ENCODE data around the gene CHDH.

Gene CHDH

GRCh38 chr3:53833053-53833645 is 13.1 kb downstream of the CHDH start:
- no peak overlapping the region for H3K27ac Mint-ChIP-seq
- H3K4me1 Mint-ChIP-seq: no peaks in the 10 kb centered on the region
- H3K27me3 Mint-ChIP-seq (ENCODE audit: low read depth): no peaks in the 10 kb centered on the region
- H3K9me3 Mint-ChIP-seq: no peaks in the 10 kb centered on the region
- no peak overlapping the region for H3K4me3 Mint-ChIP-seq
- no peaks in the 10 kb centered on the region for H3K36me3 Mint-ChIP-seq (ENCODE audit: low read depth)
- TF ChIP-seq, protein P1, sequence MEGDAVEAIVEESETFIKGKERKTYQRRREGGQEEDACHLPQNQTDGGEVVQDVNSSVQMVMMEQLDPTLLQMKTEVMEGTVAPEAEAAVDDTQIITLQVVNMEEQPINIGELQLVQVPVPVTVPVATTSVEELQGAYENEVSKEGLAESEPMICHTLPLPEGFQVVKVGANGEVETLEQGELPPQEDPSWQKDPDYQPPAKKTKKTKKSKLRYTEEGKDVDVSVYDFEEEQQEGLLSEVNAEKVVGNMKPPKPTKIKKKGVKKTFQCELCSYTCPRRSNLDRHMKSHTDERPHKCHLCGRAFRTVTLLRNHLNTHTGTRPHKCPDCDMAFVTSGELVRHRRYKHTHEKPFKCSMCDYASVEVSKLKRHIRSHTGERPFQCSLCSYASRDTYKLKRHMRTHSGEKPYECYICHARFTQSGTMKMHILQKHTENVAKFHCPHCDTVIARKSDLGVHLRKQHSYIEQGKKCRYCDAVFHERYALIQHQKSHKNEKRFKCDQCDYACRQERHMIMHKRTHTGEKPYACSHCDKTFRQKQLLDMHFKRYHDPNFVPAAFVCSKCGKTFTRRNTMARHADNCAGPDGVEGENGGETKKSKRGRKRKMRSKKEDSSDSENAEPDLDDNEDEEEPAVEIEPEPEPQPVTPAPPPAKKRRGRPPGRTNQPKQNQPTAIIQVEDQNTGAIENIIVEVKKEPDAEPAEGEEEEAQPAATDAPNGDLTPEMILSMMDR (IDR thresholded peaks at IDR 0.05; ENCODE audit: unreplicated experiment in 3 of 3): no peak

GRCh38 chr3:53830944-53831343 is 15.3 kb downstream of the CHDH start:
- Mint-ChIP-seq H3K4me3 (no peak overlapping the region), H3K27ac (no peak overlapping the region), H3K4me1 (no peaks in the 10 kb centered on the region), H3K27me3 (ENCODE audit: low read depth) (no peaks in the 10 kb centered on the region), H3K9me3 (no peaks in the 10 kb centered on the region), H3K36me3 (ENCODE audit: low read depth) (no peaks in the 10 kb centered on the region)
- TF ChIP-seq, protein P1 (IDR thresholded peaks at IDR 0.05; ENCODE audit: unreplicated experiment in 3 of 3): no peak

DNA sequence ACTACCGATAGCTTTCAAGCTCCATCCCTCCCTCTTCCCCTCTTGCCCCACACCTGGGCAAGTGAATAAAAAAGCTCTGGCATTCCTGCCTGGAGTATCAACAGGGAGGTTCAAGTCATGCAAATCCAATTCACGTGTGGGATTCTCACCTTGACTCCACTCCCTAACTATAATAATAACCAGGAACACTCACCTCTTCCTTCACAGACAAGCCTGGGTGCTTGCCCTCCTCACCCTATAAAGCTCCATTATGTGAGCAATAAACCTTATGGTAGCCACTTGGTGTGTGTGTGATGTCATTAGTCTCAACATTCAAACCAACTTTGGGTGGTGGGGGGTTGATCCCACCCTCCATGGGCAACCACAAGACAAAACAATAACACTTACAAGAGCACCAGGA is 16.6 kb downstream of the CHDH start:
- Mint-ChIP-seq H3K4me3 (no peak overlapping the region), H3K36me3 (ENCODE audit: low read depth) (no peaks in the 10 kb centered on the region), H3K9me3 (peaks cover 4% of the 10 kb centered on the region), H3K27ac (no peak overlapping the region), H3K4me1 (no peaks in the 10 kb centered on the region), H3K27me3 (ENCODE audit: low read depth) (no peaks in the 10 kb centered on the region)
- TF ChIP-seq, protein P1 (IDR thresholded peaks at IDR 0.05; ENCODE audit: unreplicated experiment in 3 of 3): no peak

- Mint-ChIP-seq H3K4me3 (no peak overlapping the region), H3K36me3 (ENCODE audit: low read depth) (no peaks in the 10 kb centered on the region), H3K4me1 (no peaks in the 10 kb centered on the region), H3K27me3 (ENCODE audit: low read depth) (no peaks in the 10 kb centered on the region), H3K9me3 (peaks cover 4% of the 10 kb centered on the region), H3K27ac (no peak overlapping the region)
- TF ChIP-seq, protein P1 (IDR thresholded peaks at IDR 0.05; ENCODE audit: unreplicated experiment in 3 of 3): no peak
Measured at GRCh38 chr3:53828581-53828980, 17.6 kb downstream of the CHDH start.

DNA sequence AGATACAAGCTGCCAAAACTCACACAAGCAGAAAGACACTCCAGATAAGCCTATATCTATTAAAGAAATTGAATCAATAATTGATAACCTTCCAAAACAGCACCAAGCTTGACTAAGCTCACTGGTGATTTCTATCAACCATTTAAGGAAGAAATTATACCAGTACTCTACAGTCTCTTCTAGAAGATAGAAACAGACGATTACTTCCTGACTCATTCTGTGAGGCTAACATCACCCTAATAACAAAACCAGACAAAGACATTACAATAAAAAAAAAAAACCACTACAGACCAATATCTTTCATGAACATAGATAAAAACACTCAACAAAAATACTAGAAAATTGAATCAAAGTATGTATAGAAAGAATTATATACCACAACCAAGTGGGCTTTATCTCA is 20.2 kb downstream of the CHDH start:
- no peak overlapping the region for H3K27ac Mint-ChIP-seq
- TF ChIP-seq, protein P1 (IDR thresholded peaks at IDR 0.05; ENCODE audit: unreplicated experiment in 3 of 3): no peak
- peaks cover 8% of the 10 kb centered on the region for H3K4me1 Mint-ChIP-seq
- H3K36me3 Mint-ChIP-seq (ENCODE audit: low read depth): no peaks in the 10 kb centered on the region
- H3K4me3 Mint-ChIP-seq: no peak overlapping the region
- H3K9me3 Mint-ChIP-seq: peaks cover 4% of the 10 kb centered on the region
- no peaks in the 10 kb centered on the region for H3K27me3 Mint-ChIP-seq (ENCODE audit: low read depth)

DNA sequence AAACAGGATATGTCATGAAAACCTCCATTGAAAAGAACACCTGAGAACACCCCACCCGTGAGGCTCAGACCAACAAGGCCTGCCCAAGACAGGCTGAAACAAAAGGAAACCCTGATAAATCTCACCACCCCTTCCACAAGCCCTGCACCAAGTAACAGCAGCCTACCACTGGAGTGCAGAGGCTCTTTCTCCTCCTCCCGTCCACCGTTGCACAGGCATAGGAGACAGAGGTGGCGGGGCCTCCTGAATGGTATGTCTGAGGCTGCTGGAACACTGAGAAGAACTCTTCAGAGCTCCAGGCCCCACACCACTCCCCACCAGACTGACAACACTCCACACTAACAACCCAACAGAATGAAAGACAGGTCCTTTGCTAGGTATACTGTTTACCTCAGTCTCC is 21.4 kb downstream of the CHDH start:
- Mint-ChIP-seq H3K27ac (no peak overlapping the region), H3K9me3 (peaks cover 4% of the 10 kb centered on the region), H3K4me3 (no peak overlapping the region), H3K27me3 (ENCODE audit: low read depth) (no peaks in the 10 kb centered on the region), H3K36me3 (ENCODE audit: low read depth) (no peaks in the 10 kb centered on the region), H3K4me1 (peaks cover 14% of the 10 kb centered on the region)
- TF ChIP-seq, protein P1 (IDR thresholded peaks at IDR 0.05; ENCODE audit: unreplicated experiment in 3 of 3): no peak
